Measurements from ENCODE around the gene MAP2K4.

MAP2K4 gene

DNA sequence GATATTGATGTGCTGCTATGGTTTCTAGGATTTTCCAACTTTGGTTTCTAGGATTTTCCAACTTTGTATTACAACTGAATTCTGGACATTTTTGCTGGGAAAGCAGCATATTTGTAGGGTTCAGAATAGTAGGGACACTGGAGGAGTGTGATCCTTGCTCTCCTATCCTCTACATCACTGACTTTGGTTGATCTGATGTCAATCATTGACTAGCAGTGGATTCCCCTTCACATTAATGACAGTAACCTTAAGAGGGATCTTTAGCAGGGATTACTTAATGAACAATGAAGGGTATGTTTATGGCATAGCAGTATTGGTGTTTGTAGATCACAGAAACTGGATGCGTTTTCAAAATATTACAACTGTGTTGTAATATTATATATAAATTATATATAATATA, 67.4 kb downstream of the MAP2K4 start (continued):
- TF ChIP-seq OVOL3 (tag by site-specific recombination; IDR thresholded peaks at IDR 0.05) (no peak), ZNF324 (tag by site-specific recombination; IDR thresholded peaks at IDR 0.05) (no peak)

DNA sequence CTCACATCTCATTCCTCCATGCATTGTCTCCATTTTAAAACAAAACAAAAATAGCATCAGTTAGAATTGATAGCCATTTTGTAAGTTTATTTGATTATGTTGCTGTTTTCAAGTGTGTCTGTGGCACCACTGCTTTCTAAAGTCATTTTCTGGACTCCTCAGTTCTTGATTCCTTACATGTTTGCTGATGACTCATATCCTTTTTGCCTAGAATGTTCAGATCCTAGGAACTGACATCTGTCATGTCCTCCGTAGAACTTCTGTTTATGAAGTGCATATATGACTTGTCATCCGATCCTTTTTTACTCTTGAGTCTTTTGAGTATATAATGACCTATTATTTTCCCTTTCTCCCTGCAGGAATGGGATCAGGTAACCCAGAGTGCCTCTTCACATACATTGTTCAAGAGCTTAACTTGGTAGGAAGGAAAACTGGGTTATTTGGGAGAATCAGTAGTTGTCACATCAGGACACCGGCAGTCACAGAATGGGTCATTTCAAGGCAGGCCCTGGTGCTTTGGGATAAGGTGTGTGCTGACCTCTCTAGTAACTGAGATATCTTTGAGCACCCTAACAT, 69.2 kb downstream of the MAP2K4 start:
- Histone ChIP-seq H3K4me1 (ENCODE audit: control insufficient read depth, insufficient read depth, low read length) (peaks cover 8% of the 10 kb centered on the region), H3K4me3 (ENCODE audit: low read depth, low read length) (no peak overlapping the region), H3K9me3 (ENCODE audit: control insufficient read depth, insufficient read depth, low read depth, low read length) (no peaks in the 10 kb centered on the region), H3K36me3 (ENCODE audit: control insufficient read depth in 2 of 2, insufficient read depth in 1 of 2, low read length in 2 of 2) (peaks cover 5 to 21% of the 10 kb centered on the region in 2 experiments), H3K27ac (ENCODE audit: extremely low read depth, low read depth, low read length) (no peak overlapping the region)
- POLR2A ChIA-PET: no interaction called here
- CTCF ChIA-PET: no interaction called here
- TF ChIP-seq ZNF629 (tag by site-specific recombination; IDR thresholded peaks at IDR 0.05): no peak
- TF ChIP-seq GLIS1 (tag by site-specific recombination; IDR thresholded peaks at IDR 0.05): no peak
- no peak for TF ChIP-seq ZNF449 (tag by site-specific recombination; IDR thresholded peaks at IDR 0.05)
- no peak for TF ChIP-seq ZSCAN4 (tag by site-specific recombination; IDR thresholded peaks at IDR 0.05)
- no peak for TF ChIP-seq ZNF398 (tag by site-specific recombination; IDR thresholded peaks at IDR 0.05)
- no peak for TF ChIP-seq ZNF341 (tag by site-specific recombination; IDR thresholded peaks at IDR 0.05; ENCODE audit: low read depth)
- TF ChIP-seq HIC1 (tag by site-specific recombination; IDR thresholded peaks at IDR 0.05): no peak
- no peak for TF ChIP-seq CTCF (tag by site-specific recombination; IDR thresholded peaks at IDR 0.05)
- TF ChIP-seq ZNF146 (tag by site-specific recombination; IDR thresholded peaks at IDR 0.05): no peak
- TF ChIP-seq ZNF777 (tag by site-specific recombination; IDR thresholded peaks at IDR 0.05; ENCODE audit: borderline replicate concordance): no peak
- TF ChIP-seq GLIS2 (tag by site-specific recombination; IDR thresholded peaks at IDR 0.05): no peak
- TF ChIP-seq ZNF175 (tag by site-specific recombination; IDR thresholded peaks at IDR 0.05): no peak
- TF ChIP-seq RBAK (tag by site-specific recombination; IDR thresholded peaks at IDR 0.05): no peak
- no peak for TF ChIP-seq OVOL3 (tag by site-specific recombination; IDR thresholded peaks at IDR 0.05)
- no peak for TF ChIP-seq ZNF223 (tag by site-specific recombination; IDR thresholded peaks at IDR 0.05)
- no peak for TF ChIP-seq KLF10 (tag by site-specific recombination; IDR thresholded peaks at IDR 0.05)
- no peak for TF ChIP-seq ZNF391 (tag by site-specific recombination; IDR thresholded peaks at IDR 0.05; ENCODE audit: borderline replicate concordance, low read depth)
- no peak for TF ChIP-seq ZNF221 (tag by site-specific recombination; IDR thresholded peaks at IDR 0.05; ENCODE audit: borderline replicate concordance)
